GM12864 (cell line): Measurements from ENCODE around the gene ABHD6.
"Not testable (repeated sequence)": the region's sequence is repeated elsewhere in the genome, so short reads cannot be mapped to it uniquely, and the experiment has no call there.

Source experiments
- DNase-seq: peaks from one replicate; pipeline ENCODE4 v3.0.0-alpha.2; 2011; ENCODE audit warnings: low read depth
- H3K4me3 ChIP-seq: 2 replicates; pipeline ENCODE4 v1.5.1; 2011; ENCODE audit warnings: mild to moderate bottlenecking, low read depth, low read length, control low read depth
- CTCF ChIP-seq: IDR thresholded peaks from 2 replicates; pipeline ENCODE4 v1.5.1; 2011; ENCODE audit warnings: low read depth, mild to moderate bottlenecking, moderate library complexity, low read length, control low read depth, inconsistent platforms; ENCODE audit errors: missing control alignments

Gene ABHD6

GRCh38 chr3:58216496-58217195 is 20.9 kb upstream of the ABHD6 start:
- no peak for DNase-seq
- no peak overlapping the region for H3K4me3 ChIP-seq
- no peak for TF ChIP-seq CTCF

GRCh38 chr3:58217209-58217811 is 20.3 kb upstream of the ABHD6 start:
- no peak for DNase-seq
- H3K4me3 ChIP-seq: no peak overlapping the region
- peak; percentile 93 for TF ChIP-seq CTCF

GRCh38 chr3:58218904-58219303 is 18.7 kb upstream of the ABHD6 start:
- DNase-seq: no peak
- TF ChIP-seq CTCF: no peak
- H3K4me3 ChIP-seq: no peak overlapping the region

GRCh38 chr3:58222161-58222724 is 15.3 kb upstream of the ABHD6 start:
- DNase-seq: no peak
- no peak for TF ChIP-seq CTCF
- no peak overlapping the region for H3K4me3 ChIP-seq

GRCh38 chr3:58223855-58224254 is 13.7 kb upstream of the ABHD6 start:
- no peak overlapping the region for H3K4me3 ChIP-seq
- no peak for DNase-seq
- no peak for TF ChIP-seq CTCF

- not testable (repeated sequence) for DNase-seq, H3K4me3 ChIP-seq
Observed at GRCh38 chr3:58227933-58228332, 9.7 kb upstream of the ABHD6 start.

- TF ChIP-seq CTCF: no peak
- no peak overlapping the region for H3K4me3 ChIP-seq
- DNase-seq: no peak
Observed at GRCh38 chr3:58230876-58231552, 6.6 kb upstream of the ABHD6 start.
